ENCODE measurements around the gene GNG3.
A peak's percentile ranks its signal among the peaks of the same experiment; 100 is the strongest.
"Not testable (repeated sequence)": the region's sequence is repeated elsewhere in the genome, so short reads cannot be mapped to it uniquely, and the experiment has no call there.

GNG3 gene

GRCh38 chr11:62728171-62728988 is 20.9 kb downstream of the GNG3 start, which contains the start of gene TTC9C:
TSS of gene TTC9C (plus strand) at chr11:62728486. CDS start at chr11:62728849, 363 bp downstream.
- TF ChIP-seq, protein P1, sequence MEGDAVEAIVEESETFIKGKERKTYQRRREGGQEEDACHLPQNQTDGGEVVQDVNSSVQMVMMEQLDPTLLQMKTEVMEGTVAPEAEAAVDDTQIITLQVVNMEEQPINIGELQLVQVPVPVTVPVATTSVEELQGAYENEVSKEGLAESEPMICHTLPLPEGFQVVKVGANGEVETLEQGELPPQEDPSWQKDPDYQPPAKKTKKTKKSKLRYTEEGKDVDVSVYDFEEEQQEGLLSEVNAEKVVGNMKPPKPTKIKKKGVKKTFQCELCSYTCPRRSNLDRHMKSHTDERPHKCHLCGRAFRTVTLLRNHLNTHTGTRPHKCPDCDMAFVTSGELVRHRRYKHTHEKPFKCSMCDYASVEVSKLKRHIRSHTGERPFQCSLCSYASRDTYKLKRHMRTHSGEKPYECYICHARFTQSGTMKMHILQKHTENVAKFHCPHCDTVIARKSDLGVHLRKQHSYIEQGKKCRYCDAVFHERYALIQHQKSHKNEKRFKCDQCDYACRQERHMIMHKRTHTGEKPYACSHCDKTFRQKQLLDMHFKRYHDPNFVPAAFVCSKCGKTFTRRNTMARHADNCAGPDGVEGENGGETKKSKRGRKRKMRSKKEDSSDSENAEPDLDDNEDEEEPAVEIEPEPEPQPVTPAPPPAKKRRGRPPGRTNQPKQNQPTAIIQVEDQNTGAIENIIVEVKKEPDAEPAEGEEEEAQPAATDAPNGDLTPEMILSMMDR (IDR thresholded peaks at IDR 0.05; ENCODE audit: control extremely low read depth, extremely low read depth, low read depth, missing control alignments) = no peak

GRCh38 chr11:62730076-62730475 is 22.6 kb downstream of the GNG3 start:
- DNase-seq (ENCODE audit: extremely low spot score); POLR2A ChIA-PET: not testable (repeated sequence)
- CTCF ChIA-PET = interaction anchor here (0.9 to 5.7 kb wide), 10 partner anchors 8 to 176 kb away, joined by 3 to 24 read pairs (median 4); partner anchors contain the start of genes SLC3A2, TMEM179B and ZBTB3

More at GRCh38 chr11:62728171-62728988, 20.9 kb downstream of the GNG3 start, which contains the start of gene TTC9C:
- POLR2A ChIA-PET = interaction anchor here (0.5 to 2.1 kb wide), 11 partner anchors 19 to 1387 kb away, joined by 3 to 21 read pairs (median 7); partner anchors contain the start of genes C11orf98, CSKMT, EEF1G and TUT1
- peak; percentile 81 for DNase-seq (ENCODE audit: extremely low spot score)
- CTCF ChIA-PET = interaction anchor here (1.1 to 5.7 kb wide), 9 partner anchors 13 to 153 kb away, joined by 4 to 24 read pairs (median 5); partner anchors contain the start of genes SLC3A2, TAF6L, TMEM179B and ZBTB3

- TF ChIP-seq, protein P1 (IDR thresholded peaks at IDR 0.05; ENCODE audit: control extremely low read depth, extremely low read depth, low read depth, missing control alignments) = no peak
- POLR2A ChIA-PET = no interaction called here
- no peak for DNase-seq (ENCODE audit: extremely low spot score)
- CTCF ChIA-PET = no interaction called here
These were observed 25.4 kb downstream of the GNG3 start for GRCh38 chr11:62732830-62733229.

GRCh38 chr11:62737196-62737595 is 29.7 kb downstream of the GNG3 start:
- TF ChIP-seq, protein P1 (IDR thresholded peaks at IDR 0.05; ENCODE audit: control extremely low read depth, extremely low read depth, low read depth, missing control alignments) = no peak
- ChIA-PET CTCF (interaction anchor here (1.1 to 1.7 kb wide), 3 partner anchors 11 to 125 kb away, joined by 3 to 5 read pairs (median 3); no protein-coding TSS in a partner anchor), POLR2A (no interaction called here)
- DNase-seq (ENCODE audit: extremely low spot score) = no peak

- DNase-seq (ENCODE audit: extremely low spot score) = no peak
- ChIA-PET CTCF (interaction anchor here (0.7 to 1.3 kb wide), 3 partner anchors 10 to 39 kb away, joined by 3 to 4 read pairs (median 3); no protein-coding TSS in a partner anchor), POLR2A (interaction anchor here (0.6 kb wide), 1 partner anchor 19 kb away, joined by 4 read pairs; the partner anchor contains the start of gene TTC9C)
- TF ChIP-seq, protein P1 (IDR thresholded peaks at IDR 0.05; ENCODE audit: control extremely low read depth, extremely low read depth, low read depth, missing control alignments) = no peak
These were observed 40.1 kb downstream of the GNG3 start for GRCh38 chr11:62747475-62748160.

- POLR2A ChIA-PET = not testable (repeated sequence)
- CTCF ChIA-PET = interaction anchor here (1.2 to 1.7 kb wide), 2 partner anchors 8 to 20 kb away, joined by 3 to 4 read pairs; no protein-coding TSS in a partner anchor
These were observed 42.5 kb downstream of the GNG3 start for GRCh38 chr11:62749931-62750330.

GRCh38 chr11:62752177-62752785 is 44.8 kb downstream of the GNG3 start:
- TF ChIP-seq, protein P1 (IDR thresholded peaks at IDR 0.05; ENCODE audit: control extremely low read depth, extremely low read depth, low read depth, missing control alignments) = no peak
- CTCF ChIA-PET = interaction anchor here (0.9 to 5.5 kb wide), 7 partner anchors 10 to 57 kb away, joined by 3 to 46 read pairs (median 8); partner anchors contain the start of genes POLR2G, TAF6L and TMEM179B
- no peak for DNase-seq (ENCODE audit: extremely low spot score)
- POLR2A ChIA-PET = interaction anchor here (0.5 to 2.6 kb wide), 2 partner anchors 78 to 88 kb away, joined by 3 to 27 read pairs; partner anchors contain the start of gene WDR74

More at GRCh38 chr11:62749931-62750330, 42.5 kb downstream of the GNG3 start:
- DNase-seq (ENCODE audit: extremely low spot score) = not testable (repeated sequence)
